OCI-LY1 (cell line): ENCODE results near the gene ZNF467.

Experiments used
- CTCF ChIP-seq: fragments of 200-600 bp; sonication (generic), shearing (Covaris generic); IDR thresholded peaks from 2 replicates; pipeline ENCODE4 v1.5.1; 2017; ENCODE audit warnings: mild to moderate bottlenecking, antibody characterized with exemption, low read length, moderate library complexity, mixed read lengths
- EZH2 ChIP-seq: fragments of 200-600 bp; sonication (generic), shearing (Covaris generic); IDR thresholded peaks from 2 replicates; pipeline ENCODE4 v1.8.0; 2017; ENCODE audit warnings: borderline replicate concordance, mixed run types, mild to moderate bottlenecking, antibody characterized with exemption, low read length, moderate library complexity, mixed read lengths

DNA sequence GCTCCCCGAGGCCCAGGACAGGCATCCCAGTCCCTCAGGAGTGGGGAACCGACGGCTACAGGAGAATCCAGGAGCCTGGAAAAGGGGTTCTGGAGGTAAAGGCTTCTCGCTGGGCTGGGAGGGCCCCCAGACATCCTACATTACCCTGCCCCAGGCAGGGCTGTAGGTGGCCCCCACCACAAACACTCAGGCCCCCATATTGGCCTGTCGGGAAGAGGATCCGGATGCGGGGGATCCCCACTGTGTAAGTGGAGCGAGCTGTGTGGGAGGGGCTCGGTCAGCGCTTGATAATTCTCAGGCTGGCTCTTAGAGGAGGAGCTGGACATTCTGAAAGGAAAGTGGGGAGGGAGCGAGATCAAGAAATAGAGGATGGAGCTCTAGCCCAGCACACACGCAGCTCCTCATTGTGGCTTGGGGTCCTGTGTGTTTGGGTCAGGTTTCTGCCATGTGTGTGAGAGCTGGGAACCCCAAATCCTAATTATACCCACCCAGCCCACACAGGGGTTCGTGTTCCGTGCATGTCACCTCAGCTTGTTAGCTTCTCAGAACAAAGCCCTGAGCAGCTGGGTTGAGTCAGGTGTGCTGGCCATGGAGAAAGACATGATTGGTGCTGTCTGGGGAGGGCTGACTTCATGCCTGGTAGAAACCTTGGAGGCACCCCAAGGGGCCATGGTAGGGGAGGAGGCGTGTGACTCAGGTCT, 49.4 kb downstream of the ZNF467 start:
- TF ChIP-seq CTCF (no peak), EZH2 (no peak)
